HG03095 (cell line): ENCODE results near the gene MBNL2.
A peak's percentile ranks its signal among the peaks of the same experiment; 100 is the strongest.

Experiments
- ATAC-seq: cut with Tn5 transposase; IDR thresholded peaks from one replicate; pipeline ENCODE4 v1.9.1; 2021; ENCODE audit warnings: moderate library complexity; ENCODE audit not compliant: unreplicated experiment

The MBNL2 gene

GRCh38 chr13:97249796-97250495, 27.8 kb downstream of the MBNL2 start:
- no peak for ATAC-seq

DNA sequence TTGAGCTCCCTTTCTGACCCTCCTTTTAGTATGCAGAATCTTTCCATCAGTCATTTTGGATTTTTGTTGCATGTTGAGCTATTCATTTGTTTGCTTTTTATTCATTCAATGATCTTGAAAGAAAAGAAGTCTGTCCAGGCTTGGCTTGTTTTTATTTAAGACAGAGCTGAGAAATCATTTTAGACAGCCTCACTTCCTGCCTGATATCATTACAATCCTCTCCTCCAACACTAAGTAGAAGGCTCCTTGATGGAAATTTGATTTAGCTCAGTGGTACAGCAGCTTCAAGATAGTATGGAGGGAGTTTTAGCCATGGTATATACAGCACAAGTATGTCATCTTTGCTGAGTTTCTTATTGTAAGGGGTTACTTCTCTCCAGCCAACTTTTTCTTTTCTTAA, 28.4 kb downstream of the MBNL2 start:
- ATAC-seq, result no peak

DNA sequence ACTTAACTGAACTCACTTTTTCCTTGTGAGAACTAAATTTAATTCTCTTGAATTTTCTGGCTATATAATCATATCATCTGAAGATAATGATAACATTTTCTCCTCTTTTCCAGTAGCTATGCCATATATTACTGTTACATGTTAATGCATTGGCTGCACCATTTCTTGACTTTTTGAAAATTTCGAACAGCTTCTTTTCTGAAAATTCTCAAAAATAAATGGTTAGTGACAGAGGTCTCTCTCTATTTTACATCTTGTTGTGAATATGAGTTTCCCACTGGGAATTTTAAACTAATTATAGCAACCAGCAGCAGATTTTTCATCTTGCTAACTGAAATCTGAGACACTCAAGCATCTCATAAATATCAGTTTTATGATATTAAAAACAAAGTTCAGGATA, 30.6 kb downstream of the MBNL2 start:
- ATAC-seq, result no peak

- no peak for ATAC-seq
Measured at GRCh38 chr13:97253581-97254293, 31.6 kb downstream of the MBNL2 start.

DNA sequence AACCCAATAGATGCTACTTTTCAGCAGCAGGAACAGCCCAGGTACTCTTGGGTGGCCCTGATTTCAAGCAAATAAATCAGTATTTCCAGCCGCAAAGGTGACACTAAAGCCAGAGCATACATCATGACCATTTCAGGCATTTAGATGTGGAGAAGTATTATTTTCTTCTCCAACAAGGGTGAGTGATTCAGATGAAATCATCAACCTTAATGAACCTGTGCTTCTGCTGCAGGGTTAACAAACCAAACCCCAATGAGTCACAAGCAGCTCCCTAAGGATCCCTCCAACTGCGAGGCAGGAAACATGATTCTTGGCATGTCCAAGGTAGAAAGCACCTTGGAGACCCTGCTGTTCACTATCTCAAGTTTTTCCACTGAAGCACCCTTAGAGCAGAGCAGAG, 32.7 kb downstream of the MBNL2 start:
- no peak for ATAC-seq

DNA sequence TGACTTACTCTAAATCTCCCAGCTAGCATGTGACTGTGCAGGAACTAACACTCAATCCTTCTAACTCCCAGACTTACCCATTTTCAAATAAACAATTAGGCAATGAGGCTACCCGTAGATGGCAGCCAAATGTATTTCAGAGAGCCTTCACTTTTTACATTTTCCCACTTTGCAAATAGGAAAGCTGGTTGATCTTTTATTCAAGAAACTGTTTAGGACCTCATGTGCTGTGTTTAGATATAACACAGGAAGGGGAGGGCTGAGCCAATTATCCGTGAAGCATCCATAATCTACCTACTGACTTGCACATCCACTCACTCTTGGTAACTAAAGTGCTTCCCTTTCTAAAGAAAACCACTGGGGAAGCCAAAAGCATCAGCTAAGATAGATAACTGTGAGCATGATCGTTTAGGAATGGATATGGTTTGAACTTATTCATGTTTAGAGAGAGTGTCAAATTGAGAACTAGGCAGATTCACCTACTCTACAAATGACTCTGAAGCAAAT, 33.4 kb downstream of the MBNL2 start:
- ATAC-seq, result no peak

DNA sequence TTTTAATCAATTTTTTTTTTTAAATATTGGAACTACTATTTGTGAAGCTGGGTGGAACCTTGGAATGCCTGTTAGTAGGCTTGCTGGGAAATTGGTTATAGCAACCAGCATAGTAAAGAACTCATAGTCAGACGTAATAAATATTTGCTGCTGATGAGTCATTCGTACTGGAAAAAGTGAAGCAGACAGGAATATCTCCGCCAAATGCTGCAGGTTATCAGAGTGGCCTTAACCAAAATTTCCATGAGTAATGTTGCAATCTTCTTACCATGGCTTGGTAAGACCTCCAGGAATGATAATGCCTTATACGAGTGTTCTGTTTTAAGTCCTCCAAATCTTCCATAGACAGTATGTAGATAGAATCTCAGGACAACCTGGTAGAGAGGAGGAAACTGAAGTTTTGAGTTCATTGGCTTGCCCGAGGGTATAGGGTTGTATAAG, 34.2 kb downstream of the MBNL2 start:
- ATAC-seq, result no peak

- ATAC-seq, result no peak
Measured at GRCh38 chr13:97257228-97257755, 35.2 kb downstream of the MBNL2 start.

DNA sequence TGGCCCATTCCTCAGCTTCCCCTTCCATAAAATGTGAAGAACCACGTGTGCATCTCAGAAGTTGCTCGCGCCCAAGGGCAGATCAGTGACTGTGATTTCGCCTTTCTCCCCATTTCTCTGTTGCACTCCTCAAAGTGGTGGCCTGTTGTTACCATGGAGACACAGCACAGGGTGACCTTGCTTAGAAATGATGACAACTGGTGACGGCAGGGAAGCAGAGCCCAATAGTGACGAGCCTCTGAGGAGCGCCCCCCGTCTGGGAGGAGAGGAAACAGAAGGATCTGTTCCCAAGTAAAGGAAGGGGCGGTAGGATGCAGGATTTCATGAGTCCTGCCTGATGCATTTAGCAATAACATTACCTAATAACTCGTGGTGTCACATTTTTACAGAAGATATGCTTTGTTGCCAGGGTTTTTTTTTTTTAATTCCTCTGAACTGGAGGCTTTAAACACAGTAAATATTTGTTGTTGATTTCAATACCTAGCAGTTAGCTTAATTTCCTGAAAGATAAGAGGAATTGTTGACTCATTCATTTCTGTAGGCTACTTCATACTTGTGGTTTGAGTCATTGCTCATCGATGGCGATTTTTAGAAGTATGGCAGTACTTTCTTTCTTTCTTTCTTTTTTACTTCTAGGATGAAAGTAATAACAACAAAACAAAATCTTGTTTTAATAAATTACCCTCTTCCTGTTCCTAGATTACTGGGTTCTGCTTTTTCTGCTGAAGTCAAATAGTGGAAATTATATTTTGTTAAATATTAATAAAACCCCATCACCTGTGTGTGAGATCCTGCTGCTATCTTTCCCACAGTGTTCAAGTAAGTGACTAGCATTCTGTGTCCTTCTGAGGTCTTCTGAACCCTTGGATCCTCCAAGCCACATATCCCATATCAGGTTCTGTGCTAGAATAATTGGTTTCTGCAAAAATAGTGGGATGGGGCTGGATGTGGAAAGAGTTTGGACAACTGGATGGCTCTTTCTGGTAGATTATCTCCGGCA, 36.0 kb downstream of the MBNL2 start:
- ATAC-seq, result peak; percentile 69

DNA sequence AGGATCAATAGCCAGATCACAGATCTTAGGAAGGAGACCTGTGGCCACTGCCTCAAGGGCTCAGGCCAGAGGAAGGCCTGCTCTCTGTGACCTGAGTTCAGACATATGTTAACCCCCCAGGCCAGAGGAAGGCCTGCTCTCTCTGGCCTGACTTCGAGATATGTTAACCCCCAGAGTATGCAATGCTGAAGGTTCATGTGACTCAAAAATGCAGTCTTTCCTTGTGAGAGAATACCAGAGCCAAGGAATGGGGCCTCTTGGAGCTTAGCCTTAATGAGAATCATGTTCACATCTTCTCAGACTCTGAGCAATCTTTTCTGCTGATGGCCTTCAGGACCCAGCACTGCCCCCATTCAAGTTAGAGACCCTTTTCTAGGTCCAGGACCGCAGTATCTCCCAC, 36.7 kb downstream of the MBNL2 start:
- no peak for ATAC-seq

GRCh38 chr13:97259410-97259797, 37.3 kb downstream of the MBNL2 start:
- ATAC-seq, result no peak

DNA sequence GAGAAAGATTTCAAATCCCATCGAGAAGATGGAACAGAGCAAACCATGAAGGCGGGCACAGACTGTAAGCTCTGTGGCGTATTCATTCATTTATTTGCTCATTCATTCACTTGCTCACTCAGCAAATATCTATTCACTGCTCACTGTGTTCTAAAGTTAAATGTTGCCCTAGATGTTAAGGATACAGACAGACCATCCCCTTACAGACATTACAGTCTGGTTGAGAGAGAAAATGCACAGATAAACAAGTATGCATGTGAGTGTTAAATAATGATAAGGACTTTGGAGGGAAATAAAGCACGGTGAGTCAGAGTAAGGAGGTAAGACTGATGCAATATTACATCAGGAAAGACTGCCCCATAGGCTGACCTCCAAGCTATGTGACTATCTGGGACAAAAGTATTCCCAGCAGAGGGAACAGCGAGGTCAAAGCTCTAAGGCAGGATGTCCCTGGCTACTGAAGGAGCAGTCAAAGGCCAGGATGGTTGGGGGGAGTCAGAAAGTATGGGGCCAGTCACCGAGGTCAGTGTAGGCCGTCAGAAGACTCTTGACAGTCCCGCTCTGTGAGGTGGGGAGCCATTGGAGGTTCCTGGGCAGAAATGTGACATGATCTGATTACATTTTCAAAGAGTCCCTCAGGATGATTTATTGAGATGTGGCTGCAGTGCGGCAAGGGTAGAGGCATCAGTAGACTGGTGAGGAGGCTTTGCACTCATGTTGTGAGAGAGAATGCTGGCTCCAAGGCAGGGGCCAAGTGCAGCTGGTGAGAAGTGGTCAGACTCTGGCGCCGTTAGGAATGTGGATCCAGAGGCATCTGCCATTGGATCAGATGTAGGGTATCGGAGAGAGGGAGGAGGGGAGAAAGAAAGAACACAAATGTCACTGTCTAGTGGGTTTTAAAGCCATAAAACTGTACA, 37.9 kb downstream of the MBNL2 start:
- no peak for ATAC-seq

- peak; percentile 54 for ATAC-seq
Measured at GRCh38 chr13:97261254-97262005, 39.3 kb downstream of the MBNL2 start.

- ATAC-seq, result no peak
Measured at GRCh38 chr13:97262058-97262457, 39.9 kb downstream of the MBNL2 start.

GRCh38 chr13:97263160-97263559, 41.0 kb downstream of the MBNL2 start:
- no peak for ATAC-seq

DNA sequence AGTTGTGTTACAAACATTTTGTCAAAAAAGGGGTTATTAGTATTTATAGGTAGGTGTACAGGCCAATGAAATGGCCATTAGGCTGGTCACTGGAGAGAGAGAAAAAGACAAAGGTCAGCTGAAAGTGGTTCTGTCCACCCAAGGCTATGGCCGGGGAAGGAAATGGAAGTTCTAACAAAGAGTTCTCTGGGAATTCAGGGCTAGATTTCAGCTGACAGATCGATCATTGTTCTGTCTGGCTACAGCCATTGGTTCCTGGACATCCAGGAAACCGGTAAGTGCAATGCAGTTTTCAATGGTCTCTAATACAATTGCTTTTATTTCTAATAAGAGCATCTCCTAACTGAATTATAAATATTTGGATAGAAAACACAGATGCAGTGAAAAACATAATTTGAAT, 42.5 kb downstream of the MBNL2 start:
- no peak for ATAC-seq

DNA sequence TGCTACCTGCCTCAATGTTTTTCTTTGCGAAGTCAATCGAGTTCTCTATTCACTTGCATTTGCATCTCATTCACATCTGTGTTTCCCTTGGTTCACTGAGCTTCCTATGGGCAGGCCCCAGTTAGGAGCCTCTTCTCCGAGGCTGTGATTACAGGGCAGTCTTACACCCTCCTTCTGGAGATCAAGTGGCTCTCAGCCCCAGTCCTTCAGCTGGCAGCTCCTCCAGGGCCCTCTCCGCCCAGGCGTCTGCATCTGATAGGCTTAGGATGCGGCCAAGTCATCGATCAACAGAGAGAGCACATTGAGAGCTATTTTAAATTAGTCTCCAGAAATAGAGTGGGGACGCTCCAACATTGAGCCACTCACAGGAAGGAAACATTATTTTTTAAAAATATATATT, 44.2 kb downstream of the MBNL2 start:
- no peak for ATAC-seq

GRCh38 chr13:97266772-97267417, 44.8 kb downstream of the MBNL2 start:
- no peak for ATAC-seq
